GM12892 (cell line): ENCODE measurements around the gene CLDN4.

Experiments used
- POLR2A ChIP-seq: IDR thresholded peaks from 2 replicates; pipeline ENCODE4 v1.6.1; 2011; ENCODE audit warnings: low read depth, low read length, control low read depth
- POLR2AphosphoS5 ChIP-seq: IDR thresholded peaks from 2 replicates; pipeline ENCODE4 v1.6.1; 2011; ENCODE audit warnings: low read depth, low read length, control low read depth

DNA sequence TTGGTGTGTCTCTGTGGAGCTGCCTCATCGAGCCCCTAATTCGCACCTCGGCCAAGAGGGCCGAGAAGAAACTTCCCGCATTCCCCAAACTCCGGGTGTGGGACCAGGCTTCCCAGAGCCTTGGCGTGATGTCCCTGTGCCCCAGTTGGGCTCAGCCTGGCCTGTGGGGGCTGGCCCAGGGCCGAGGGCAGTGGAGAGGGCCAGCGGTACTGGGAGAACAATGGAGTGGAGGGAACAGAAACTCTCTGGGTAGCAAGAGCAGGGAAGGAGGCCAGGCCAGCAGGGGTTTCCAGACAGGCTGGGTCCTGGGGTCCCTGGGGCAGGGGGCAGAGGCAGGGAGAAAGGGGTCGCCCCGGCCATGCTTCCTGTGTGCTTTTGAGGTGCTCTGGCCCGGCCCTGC lies 46.2 kb downstream of the CLDN4 start:
- TF ChIP-seq POLR2AphosphoS5 (no peak), POLR2A (no peak)
